ENCODE results near the gene C6orf120. TPM values are rescaled to one million over a fixed set of nuclear protein-coding genes. Genes with fewer than 3 reads are reported as not detected.
A peak's percentile ranks its signal among the peaks of the same experiment; 100 is the strongest.
"Not testable (repeated sequence)": the region's sequence is repeated elsewhere in the genome, so short reads cannot be mapped to it uniquely, and the experiment has no call there.

C6orf120 gene
- polyA plus RNA-seq, 1 donor: 42.1 TPM

GRCh38 chr6:169675011-169675410 is 26.9 kb upstream of the C6orf120 start:
- DNase-seq: no peak

DNA sequence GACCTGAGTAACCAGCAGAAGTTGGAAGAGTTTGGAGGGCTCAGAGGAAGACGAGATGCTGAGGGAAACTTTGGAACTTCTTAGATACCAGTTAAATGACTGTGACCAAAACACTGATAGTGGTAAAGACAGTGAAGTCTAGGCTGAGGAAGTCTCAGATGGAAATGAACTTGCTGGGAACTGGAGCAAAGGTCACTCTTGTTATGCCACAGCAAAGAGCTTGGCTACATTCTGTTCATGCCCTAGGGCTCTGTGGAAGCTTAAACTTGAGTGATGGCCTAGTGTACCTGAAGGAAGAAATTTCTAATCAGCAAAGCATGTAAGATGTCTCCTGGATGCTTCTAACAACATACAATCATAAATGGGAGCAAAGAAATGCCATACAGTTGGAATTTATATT is 24.8 kb upstream of the C6orf120 start:
- DNase-seq: no peak

GRCh38 chr6:169678342-169678741 is 23.6 kb upstream of the C6orf120 start:
- DNase-seq: no peak

DNA sequence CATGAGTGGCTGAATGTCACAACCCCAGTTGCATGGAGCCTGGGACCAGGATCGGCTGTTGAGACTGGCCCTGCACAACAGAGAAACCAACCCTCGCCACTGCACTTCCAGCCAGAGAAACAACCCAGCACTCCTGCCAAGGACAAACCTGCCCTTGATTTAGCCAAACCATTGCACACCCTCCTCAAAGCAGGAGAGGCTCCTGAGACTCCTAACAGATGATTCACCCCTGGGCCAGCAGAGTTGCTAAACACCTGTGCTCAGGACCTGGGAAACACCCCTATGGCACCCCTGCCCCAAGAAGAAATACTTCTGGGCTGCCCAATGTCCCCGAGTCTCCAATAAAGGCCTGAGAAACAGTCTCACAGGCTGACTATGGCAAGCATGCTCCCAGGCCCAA is 17.9 kb upstream of the C6orf120 start:
- DNase-seq: no peak

- DNase-seq: no peak
Measured at GRCh38 chr6:169685860-169686259, 16.1 kb upstream of the C6orf120 start.

GRCh38 chr6:169689287-169689686 is 12.6 kb upstream of the C6orf120 start:
- DNase-seq: no peak

DNA sequence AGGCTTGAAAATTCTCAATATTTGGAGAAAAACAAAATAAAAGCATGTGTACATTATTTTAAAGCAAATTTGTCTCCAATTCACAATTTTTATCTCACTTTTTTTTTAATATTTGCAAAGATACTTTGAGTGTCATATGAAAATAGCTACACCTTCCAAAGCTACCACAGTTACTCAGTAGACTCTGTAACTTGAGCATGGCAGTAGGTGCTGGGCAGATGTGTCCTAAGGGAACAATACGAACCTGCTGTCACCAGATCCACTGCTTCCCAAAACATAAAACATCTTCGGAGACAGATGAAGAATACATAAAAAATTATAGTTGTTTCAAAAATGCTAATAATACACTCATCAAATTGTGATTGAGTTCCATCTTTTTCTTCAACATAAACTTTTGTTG is 10.7 kb upstream of the C6orf120 start:
- no peak for DNase-seq

- no peak for DNase-seq
Measured at GRCh38 chr6:169692516-169692915, 9.4 kb upstream of the C6orf120 start.

GRCh38 chr6:169695131-169695530 is 6.8 kb upstream of the C6orf120 start:
- DNase-seq: no peak

GRCh38 chr6:169697115-169697514 is 4.8 kb upstream of the C6orf120 start:
- not testable (repeated sequence) for DNase-seq

GRCh38 chr6:169700296-169700695 is 1.6 kb upstream of the C6orf120 start:
- DNase-seq: peak; percentile 15

GRCh38 chr6:169701311-169701953 is 494 bp upstream of the C6orf120 start:
- peak; percentile 24 for DNase-seq

GRCh38 chr6:169702840-169703246 is 917 bp downstream of the C6orf120 start:
- DNase-seq: no peak

- no peak for DNase-seq
Measured at GRCh38 chr6:169707772-169708171, 5.8 kb downstream of the C6orf120 start.

GRCh38 chr6:169709293-169709692 is 7.4 kb downstream of the C6orf120 start:
- no peak for DNase-seq

DNA sequence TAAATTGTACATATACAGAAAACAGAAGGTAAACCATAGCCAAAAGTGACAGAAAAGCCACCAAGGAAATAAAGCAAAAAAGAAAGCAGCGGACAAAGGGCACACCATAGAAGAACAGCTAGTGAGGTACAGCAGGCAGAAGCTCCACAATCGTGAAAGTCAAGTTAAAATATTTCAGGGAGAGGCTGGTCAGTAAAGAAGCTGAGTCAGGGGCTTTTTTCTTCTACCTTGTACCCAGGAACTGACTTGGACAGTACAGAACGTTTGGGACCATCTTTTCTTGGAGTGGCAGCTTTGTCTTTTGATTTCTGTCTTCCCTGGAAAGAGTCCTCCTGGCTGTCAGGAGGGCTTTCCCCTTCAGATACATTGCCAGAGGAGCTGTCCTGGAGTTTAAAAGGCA is 8.1 kb downstream of the C6orf120 start:
- no peak for DNase-seq

DNA sequence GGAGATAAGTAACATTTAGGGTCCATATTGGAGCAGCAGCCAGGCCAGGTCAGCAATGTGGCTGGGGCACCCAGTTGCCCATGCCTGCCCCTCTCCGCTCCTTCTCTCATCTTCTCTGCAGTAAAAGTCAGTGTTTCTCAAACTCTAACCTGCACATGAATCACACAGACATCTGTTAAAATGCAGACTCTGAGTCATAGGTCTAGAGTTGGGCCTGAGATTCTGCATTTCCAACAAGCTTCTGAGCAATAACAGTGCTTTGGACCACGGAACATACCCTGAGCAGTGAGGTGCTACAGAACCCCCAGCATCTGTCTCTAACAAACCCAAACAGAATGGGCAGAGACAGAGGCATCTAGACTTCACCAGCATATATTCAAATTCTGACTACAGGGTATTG is 12.3 kb downstream of the C6orf120 start:
- no peak for DNase-seq

DNA sequence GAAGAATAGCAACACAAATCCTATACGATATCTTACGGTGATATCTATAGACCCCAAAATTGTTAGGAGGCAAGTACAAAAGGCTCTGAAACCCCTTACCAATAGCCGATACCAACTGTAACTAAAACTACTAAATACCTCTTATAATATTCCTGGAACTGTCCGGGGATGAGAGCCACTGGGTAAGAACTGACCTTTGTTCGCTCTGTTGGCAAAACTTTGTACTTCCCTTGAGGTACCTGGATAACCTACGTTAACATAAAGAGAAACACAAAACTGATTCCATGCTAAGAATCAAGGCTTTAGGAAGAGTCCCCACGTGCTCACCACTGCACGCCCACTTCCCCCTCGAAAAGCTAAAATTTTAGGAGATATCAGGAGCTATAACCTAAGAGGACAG is 12.7 kb downstream of the C6orf120 start:
- no peak for DNase-seq

DNA sequence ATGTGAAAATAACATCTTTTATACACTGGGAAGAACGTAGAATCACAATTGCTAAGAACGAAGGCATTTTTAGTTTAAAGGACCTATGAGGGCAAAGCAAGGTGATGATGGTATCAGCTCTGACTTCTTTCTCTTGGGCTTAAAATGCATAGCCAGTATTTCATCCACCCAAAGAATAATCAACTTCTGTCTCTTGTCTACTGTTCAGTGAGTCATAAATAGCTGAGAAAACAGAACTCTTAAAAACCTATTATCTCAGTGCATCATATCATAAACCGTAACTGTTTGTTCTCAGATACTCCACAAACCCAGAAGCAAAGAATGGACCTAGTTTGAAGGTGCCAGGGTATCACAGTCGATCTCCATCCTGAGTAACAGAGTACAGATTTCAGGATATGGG is 17.2 kb downstream of the C6orf120 start:
- no peak for DNase-seq

- no peak for DNase-seq
Measured at GRCh38 chr6:169720207-169720855, 18.4 kb downstream of the C6orf120 start.

- DNase-seq: peak; percentile 26
Measured at GRCh38 chr6:169722362-169723199, 20.7 kb downstream of the C6orf120 start.

DNA sequence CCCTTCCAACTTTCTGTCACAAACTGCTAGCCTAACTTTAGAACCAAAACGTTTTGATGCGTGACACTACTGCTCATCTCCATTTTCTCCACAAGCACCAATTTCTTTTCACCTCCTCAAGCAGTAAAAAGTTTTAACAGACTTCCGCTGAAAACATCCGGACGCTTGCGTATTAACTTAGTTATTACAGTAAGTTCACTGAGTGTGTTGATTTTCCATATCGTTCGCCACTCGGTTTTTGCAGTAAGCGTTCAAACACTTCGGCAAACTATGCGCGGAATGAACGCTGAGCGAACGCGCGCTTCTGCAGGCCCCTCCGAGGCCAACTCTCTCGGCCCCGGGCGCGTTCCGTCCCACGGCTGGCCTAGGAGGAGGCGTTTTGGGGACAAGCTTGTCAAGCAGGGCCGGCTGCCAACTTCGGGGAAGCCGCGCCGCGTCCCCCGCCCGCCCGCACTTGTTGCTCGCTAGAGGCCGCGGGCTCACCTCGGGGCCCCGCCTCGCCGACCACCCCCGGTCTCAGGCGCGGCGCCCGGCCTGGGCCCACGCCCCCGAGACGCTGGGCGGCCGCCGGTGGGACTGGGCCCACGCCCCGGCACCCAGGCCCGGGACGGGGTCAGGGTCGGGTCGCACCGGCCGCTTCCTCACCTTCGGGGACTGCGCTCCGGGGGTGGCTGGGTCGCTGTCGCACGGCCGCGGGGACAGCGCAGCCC is 21.4 kb downstream of the C6orf120 start:
- DNase-seq: peak; percentile 66

All from left kidney (tissue), 2 donors.